B cell (primary cell): ENCODE data around the gene PCDHGA8.
"Not testable (repeated sequence)": the region's sequence is repeated elsewhere in the genome, so short reads cannot be mapped to it uniquely, and the experiment has no call there.

Experiments used
- CTCF ChIP-seq: fragments of 200-600 bp; IDR thresholded peaks from one replicate; pipeline ENCODE4 v1.8.0; 2022; ENCODE audit warnings: antibody characterized with exemption, mild to moderate bottlenecking
- EZH2 ChIP-seq: IDR thresholded peaks from 2 replicates; pipeline ENCODE4 v1.6.1; 2012; ENCODE audit warnings: borderline replicate concordance, low read depth, mild to moderate bottlenecking, moderate library complexity, low read length; ENCODE audit not compliant: insufficient read depth, poor library complexity, severe bottlenecking

- TF ChIP-seq CTCF, EZH2: not testable (repeated sequence)
Measured at GRCh38 chr5:141394401-141395187, 2.2 kb downstream of the PCDHGA8 start.
